B cell (primary cell): ENCODE measurements around the gene ZNF562. TPM values are rescaled to one million over a fixed set of nuclear protein-coding genes. Genes with fewer than 3 reads are reported as not detected.

Source experiments
- ATAC-seq: fragments of 200-7000 bp; cut with Tn5 transposase; one replicate; pipeline ENCODE4 v1.10.0; 2021; ENCODE audit warnings: low read depth, mild to moderate bottlenecking, moderate number of reproducible peaks, moderate library complexity
- CTCF ChIA-PET: fragments of 350-600 bp; sonication (Branson Sonifier 250); formaldehyde crosslinking; loops from one replicate; lab custom pipeline; 2021; ENCODE audit warnings: antibody characterized with exemption, inconsistent platforms; lab: Charles Lee
- POLR2A ChIA-PET: fragments of 350-600 bp; sonication (Branson Sonifier 250); formaldehyde crosslinking; loops from one replicate; lab custom pipeline; 2021; ENCODE audit warnings: antibody characterized with exemption; lab: Charles Lee
- DNase-seq: peaks from one replicate; pipeline ENCODE4 v3.0.0; 2013
- H2AFZ ChIP-seq: 2 replicates; pipeline ENCODE4 v1.6.1; 2012; ENCODE audit warnings: mild to moderate bottlenecking, low read depth, low read length; ENCODE audit not compliant: insufficient read depth, poor library complexity, severe bottlenecking
- H3K27ac ChIP-seq, 2 donors: 1 replicate in 1 of 2; 2 replicates in 1 of 2; pipeline ENCODE4 v1.5.1; 2012 to 2013; ENCODE audit warnings: low read length in 2 of 2, mild to moderate bottlenecking in 2 of 2, moderate library complexity in 1 of 2
- H3K27me3 ChIP-seq, 4 experiments: fragments of 200-600 bp in 1 of 4; sonication (generic) in 1 of 4; replicated peaks in 1 of 4; 1 replicate in 2 of 4; 2 replicates in 2 of 4; pipeline versions ENCODE4 v1.6.1 to v1.7.0; 2013 to 2016; ENCODE audit warnings: low read length in 3 of 4, mild to moderate bottlenecking in 2 of 4, mixed read lengths in 1 of 4, moderate library complexity in 1 of 4; ENCODE audit not compliant: insufficient read depth in 4 of 4, control insufficient read depth in 3 of 4; ENCODE audit errors: control extremely low read depth in 1 of 4
- H3K36me3 ChIP-seq, 2 experiments: replicated peaks in 1 of 2; 1 replicate in 1 of 2; 2 replicates in 1 of 2; pipeline versions ENCODE4 v1.6.1 to v1.7.1; 2013; ENCODE audit warnings: low read length in 1 of 2; ENCODE audit not compliant: insufficient read depth in 2 of 2, control insufficient read depth in 1 of 2; ENCODE audit errors: control extremely low read depth in 1 of 2, extremely low read depth in 1 of 2
- H3K4me1 ChIP-seq, 2 donors: fragments of 200-600 bp in 1 of 2; sonication (generic) in 1 of 2; 1 replicate in 1 of 2; 2 replicates in 1 of 2; pipeline versions ENCODE4 v1.5.1 to v1.6.1; 2013 to 2017; ENCODE audit warnings: low read length in 2 of 2; ENCODE audit not compliant: control insufficient read depth in 2 of 2, insufficient read depth in 2 of 2
- H3K4me2 ChIP-seq: replicated peaks from 2 replicates; pipeline ENCODE3; 2012; ENCODE audit warnings: mild to moderate bottlenecking, low read depth, low read length; ENCODE audit not compliant: poor library complexity, severe bottlenecking
- H3K4me3 ChIP-seq, 5 experiments: fragments of 200-600 bp in 1 of 5; sonication (generic) in 1 of 5; 1 replicate in 3 of 5; 2 replicates in 2 of 5; pipeline versions ENCODE4 v1.5.1 to v1.7.0; 2011 to 2016; ENCODE audit warnings: low read length in 4 of 5, mild to moderate bottlenecking in 4 of 5, low read depth in 2 of 5, control low read depth in 1 of 5, moderate library complexity in 1 of 5; ENCODE audit not compliant: insufficient read depth in 1 of 5; ENCODE audit errors: control extremely low read depth in 1 of 5, extremely low read depth in 1 of 5
- H3K79me2 ChIP-seq: fragments of 200-600 bp; sonication (generic); one replicate; pipeline ENCODE4 v1.6.0; 2016; ENCODE audit warnings: low read length; ENCODE audit not compliant: control insufficient read depth, insufficient read depth
- H3K9ac ChIP-seq: fragments of 200-600 bp; sonication (generic); 2 replicates; pipeline ENCODE4 v1.6.1; 2017; ENCODE audit warnings: mild to moderate bottlenecking, low read length, moderate library complexity
- H3K9me3 ChIP-seq, 3 donors: one replicate each; pipeline versions ENCODE4 v1.6.1 to v1.7.1; 2013; ENCODE audit warnings: low read length in 2 of 3; ENCODE audit not compliant: control insufficient read depth in 2 of 3, insufficient read depth in 1 of 3; ENCODE audit errors: control extremely low read depth in 1 of 3
- H4K20me1 ChIP-seq: 2 replicates; pipeline ENCODE4 v1.6.0; 2012; ENCODE audit warnings: mild to moderate bottlenecking, low read length; ENCODE audit not compliant: insufficient read depth, control insufficient read depth, poor library complexity, severe bottlenecking
- H3K27ac Mint-ChIP-seq: one replicate; pipeline ENCODE4 v1.8.0; 2021; ENCODE audit warnings: mixed read lengths
- H3K27me3 Mint-ChIP-seq: one replicate; pipeline ENCODE4 v1.8.0; 2021; ENCODE audit warnings: mixed read lengths
- H3K4me1 Mint-ChIP-seq: one replicate; pipeline ENCODE4 v1.8.0; 2021; ENCODE audit warnings: mixed read lengths
- H3K4me3 Mint-ChIP-seq: one replicate; pipeline ENCODE4 v1.8.0; 2021; ENCODE audit warnings: mixed read lengths
- H3K9me3 Mint-ChIP-seq: one replicate; pipeline ENCODE4 v1.8.0; 2022; ENCODE audit warnings: mixed read lengths; ENCODE audit not compliant: insufficient read depth
- CTCF ChIP-seq: fragments of 200-600 bp; IDR thresholded peaks from one replicate; pipeline ENCODE4 v1.8.0; 2022; ENCODE audit warnings: antibody characterized with exemption, mild to moderate bottlenecking
- EZH2 ChIP-seq: IDR thresholded peaks from 2 replicates; pipeline ENCODE4 v1.6.1; 2012; ENCODE audit warnings: borderline replicate concordance, low read depth, mild to moderate bottlenecking, moderate library complexity, low read length; ENCODE audit not compliant: insufficient read depth, poor library complexity, severe bottlenecking
- WGBS: methylation state at CpG from one replicate; pipeline ENCODE4 v1.1.5; 2013; ENCODE audit warnings: missing lambda C conversion rate; ENCODE audit not compliant: insufficient coverage; 5-methylcytosine and 5-hydroxymethylcytosine counted together
- intact Hi-C: fragments of 100-400 bp; cut with micrococcal nuclease; formaldehyde crosslinking; loops from one replicate; pipeline ENCODE4 v1.10.0; 2022
- polyA plus RNA-seq: library from polyadenylated mRNA; depleted of rRNA; stranded (reverse); fragments of >200 nt; gene quantifications from 2 replicates; pipeline ENCODE4 v1.2.3, GENCODE V29; 2012
- total RNA-seq, 2 donors: library from RNA; stranded (reverse); fragments of 120-200 nt in 1 of 2; gene quantifications; 1 replicate in 1 of 2; 2 replicates in 1 of 2; pipeline versions ENCODE4 v1.2.3 to v1.2.4, GENCODE V29; 2013 to 2022

ZNF562 gene
- total and polyA plus RNA-seq, 2 donors (not counting 1 experiment from before 2014, with no cell fraction given): 4.1 to 31.8 TPM

- Histone ChIP-seq H3K4me3 (peak overlapping the region in 3 of 5 experiments; percentile 20 to 36 (median 27)), H3K36me3 (no peaks in the 10 kb centered on the region), H3K4me2 (peak overlapping the region; percentile 55), H3K4me1 (peaks cover 7% of the 10 kb centered on the region in 2 donors), H3K27ac (peak overlapping the region; percentile 10 to 42), H3K9me3 (peaks cover 0 to 16% (median 15%) of the 10 kb centered on the region in 3 donors), H3K79me2 (no peaks in the 10 kb centered on the region), H3K27me3 (no peaks in the 10 kb centered on the region), H3K9ac (peak overlapping the region; percentile 19), H2AFZ (peak overlapping the region; percentile 80), H4K20me1 (no peaks in the 10 kb centered on the region)
- 34% methylated on average over 5 of the region's 6 CpGs for WGBS
- intact Hi-C loops: no loop called here
- DNase-seq (peak; percentile 23), ATAC-seq (peak; percentile 33)
- TF ChIP-seq CTCF (no peak), EZH2 (no peak)
- CTCF ChIA-PET: no interaction called here
- peak overlapping the region; percentile 84 for H3K4me3 Mint-ChIP-seq
- H3K4me1 Mint-ChIP-seq: peaks cover 13% of the 10 kb centered on the region
- H3K9me3 Mint-ChIP-seq: peaks cover 10% of the 10 kb centered on the region
- peaks cover 10% of the 10 kb centered on the region for H3K27me3 Mint-ChIP-seq
- peak overlapping the region; percentile 93 for H3K27ac Mint-ChIP-seq
- POLR2A ChIA-PET: no interaction called here
Measured at GRCh38 chr19:9721861-9722260, 47.0 kb upstream of the ZNF562 start.

- 100% methylated on average over 2 of the region's 4 CpGs for WGBS
- POLR2A ChIA-PET: no interaction called here
Measured at GRCh38 chr19:9720541-9720940, 45.6 kb upstream of the ZNF562 start.

More at GRCh38 chr19:9720541-9720940, 45.6 kb upstream of the ZNF562 start:
- no peak overlapping the region for H3K4me3 Mint-ChIP-seq
- no peak for TF ChIP-seq EZH2
- no peak for TF ChIP-seq CTCF
- H3K27me3 ChIP-seq: no peaks in the 10 kb centered on the region
- no peak for DNase-seq
- peaks cover 7% of the 10 kb centered on the region in 2 donors for H3K4me1 ChIP-seq
- intact Hi-C loops: no loop called here
- peaks cover 0 to 15% (median 14%) of the 10 kb centered on the region in 3 donors for H3K9me3 ChIP-seq
- no peak overlapping the region for H3K9ac ChIP-seq
- peaks cover 10% of the 10 kb centered on the region for H3K9me3 Mint-ChIP-seq
- no peak overlapping the region for H3K27ac ChIP-seq
- H3K36me3 ChIP-seq: no peaks in the 10 kb centered on the region
- peaks cover 10% of the 10 kb centered on the region for H3K27me3 Mint-ChIP-seq
- peaks cover 13% of the 10 kb centered on the region for H3K4me1 Mint-ChIP-seq
- H3K79me2 ChIP-seq: no peaks in the 10 kb centered on the region
- no peak for ATAC-seq
- no peak overlapping the region for H3K4me3 ChIP-seq
- H4K20me1 ChIP-seq: no peaks in the 10 kb centered on the region
- no peak overlapping the region for H3K4me2 ChIP-seq
- CTCF ChIA-PET: no interaction called here
- H2AFZ ChIP-seq: no peak overlapping the region
- no peak overlapping the region for H3K27ac Mint-ChIP-seq
